K562 (cell line): ENCODE results near the gene VTCN1.

ENCODE experiments used
- CBFB ChIP-seq: sonication (generic); formaldehyde crosslinking; IDR thresholded peaks from 2 replicates; pipeline ENCODE4 v1.4.0; 2020; ENCODE audit warnings: mild to moderate bottlenecking, missing genetic modification reagents
- TBL1XR1 ChIP-seq, 2 experiments: IDR thresholded peaks; 2 replicates each; pipeline ENCODE4 v1.6.1; 2012; ENCODE audit warnings: improper control_type of control experiment in 2 of 2, low read length in 2 of 2, mild to moderate bottlenecking in 1 of 2
- ZNF212 ChIP-seq: fragments of 450-650 bp; formaldehyde crosslinking; IDR thresholded peaks from 2 replicates; pipeline ENCODE4 v1.4.0; 2020; ENCODE audit warnings: mild to moderate bottlenecking
- TF ChIP-seq, protein P1 (sequence below), 3 experiments: IDR thresholded peaks in 2 of 3; conservative IDR thresholded peaks in 1 of 3; 2 replicates each; pipeline ENCODE4 v1.5.1; 2011 to 2012; ENCODE audit warnings: low read length in 3 of 3, mild to moderate bottlenecking in 3 of 3, control low read depth in 2 of 3, improper control_type of control experiment in 1 of 3, inconsistent platforms in 1 of 3, low read depth in 1 of 3, mixed read lengths in 1 of 3, moderate library complexity in 1 of 3; ENCODE audit not compliant: insufficient read depth in 2 of 3

DNA sequence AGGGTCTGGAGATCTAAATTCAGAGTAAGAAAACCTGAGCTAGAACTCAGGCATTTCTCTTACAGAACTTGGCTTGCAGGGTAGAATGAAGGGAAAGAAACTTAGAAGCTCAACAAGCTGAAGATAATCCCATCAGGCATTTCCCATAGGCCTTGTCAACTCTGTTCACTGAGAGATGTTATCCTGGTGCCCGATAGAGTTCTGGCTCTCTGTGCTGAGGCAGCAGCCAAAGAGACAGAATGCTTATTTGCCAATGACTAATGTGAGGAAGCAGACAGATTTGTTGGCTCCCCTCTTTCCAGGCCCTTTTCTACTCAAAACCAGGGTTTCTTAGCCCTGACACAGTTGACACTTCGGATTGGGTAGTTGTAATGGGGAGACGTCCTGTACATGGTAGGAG lies 66.9 kb downstream of the VTCN1 start:
- no peak for TF ChIP-seq CBFB (CRISPR knock-in tag)
- no peak for TF ChIP-seq ZNF212
- TF ChIP-seq TBL1XR1 (IDR thresholded peaks at IDR 0.05; ENCODE audit: low read length in 2 of 2): no peak
- TF ChIP-seq, protein P1, sequence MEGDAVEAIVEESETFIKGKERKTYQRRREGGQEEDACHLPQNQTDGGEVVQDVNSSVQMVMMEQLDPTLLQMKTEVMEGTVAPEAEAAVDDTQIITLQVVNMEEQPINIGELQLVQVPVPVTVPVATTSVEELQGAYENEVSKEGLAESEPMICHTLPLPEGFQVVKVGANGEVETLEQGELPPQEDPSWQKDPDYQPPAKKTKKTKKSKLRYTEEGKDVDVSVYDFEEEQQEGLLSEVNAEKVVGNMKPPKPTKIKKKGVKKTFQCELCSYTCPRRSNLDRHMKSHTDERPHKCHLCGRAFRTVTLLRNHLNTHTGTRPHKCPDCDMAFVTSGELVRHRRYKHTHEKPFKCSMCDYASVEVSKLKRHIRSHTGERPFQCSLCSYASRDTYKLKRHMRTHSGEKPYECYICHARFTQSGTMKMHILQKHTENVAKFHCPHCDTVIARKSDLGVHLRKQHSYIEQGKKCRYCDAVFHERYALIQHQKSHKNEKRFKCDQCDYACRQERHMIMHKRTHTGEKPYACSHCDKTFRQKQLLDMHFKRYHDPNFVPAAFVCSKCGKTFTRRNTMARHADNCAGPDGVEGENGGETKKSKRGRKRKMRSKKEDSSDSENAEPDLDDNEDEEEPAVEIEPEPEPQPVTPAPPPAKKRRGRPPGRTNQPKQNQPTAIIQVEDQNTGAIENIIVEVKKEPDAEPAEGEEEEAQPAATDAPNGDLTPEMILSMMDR (IDR thresholded peaks at IDR 0.05 in 2 of 3, conservative IDR thresholded peaks at IDR 0.05 in 1 of 3; ENCODE audit: insufficient read depth in 2 of 3, low read depth in 1 of 3, low read length in 3 of 3): no peak
